H1 (cell line): Measurements from ENCODE around the gene SMARCAL1. TPM values are rescaled to one million over a fixed set of nuclear protein-coding genes. Genes with fewer than 3 reads are reported as not detected.

ENCODE experiments used
- BCL11A ChIP-seq, 2 experiments: IDR thresholded peaks; one replicate each; pipeline ENCODE4 v1.6.1; 2011; ENCODE audit warnings: low read depth in 2 of 2, low read length in 2 of 2, mild to moderate bottlenecking in 2 of 2
- TAF7 ChIP-seq: optimal IDR thresholded peaks from 2 replicates; pipeline ENCODE3; 2011; ENCODE audit warnings: low read depth, mild to moderate bottlenecking, inconsistent platforms, low read length, moderate library complexity, borderline replicate concordance
- polyA plus RNA-seq, 7 experiments: library from polyadenylated mRNA; depleted of rRNA in 3 of 7; stranded (reverse) in 5 of 7; unstranded in 2 of 7; fragments of >200 nt in 5 of 7; fragments of 200-250 nt in 2 of 7; gene quantifications; 1 replicate in 5 of 7; 2 replicates in 1 of 7; 4 replicates in 1 of 7; pipeline versions ENCODE4 v1.2.1 to v1.2.3, GENCODE V29; 2011 to 2013; ENCODE audit warnings: missing spikeins in 2 of 7, mixed read lengths in 2 of 7
- total RNA-seq: library from RNA; stranded (reverse); fragmentation: NEBNext Ultra II Directional; extraction: Animal tissue kit (Norgen Biotek cat#: 25700); gene quantifications from 2 replicates; pipeline ENCODE4 v1.2.1, GENCODE V29; 2021

The SMARCAL1 gene
- total and polyA plus RNA-seq, 2 of the 8 experiments (the other 6 are each of a cell fraction or from before 2014, with no cell fraction given) = 17.6 to 17.9 TPM

- no peak for TF ChIP-seq TAF7
- no peak for TF ChIP-seq BCL11A (IDR thresholded peaks at IDR 0.05; ENCODE audit: low read depth in 2 of 2, low read length in 2 of 2)
These were observed 38.5 kb downstream of the SMARCAL1 start (continued) for GRCh38 chr2:216450784-216451183.
